ENCODE measurements around the gene SLC41A3. TPM values are rescaled to one million over a fixed set of nuclear protein-coding genes. Genes with fewer than 3 reads are reported as not detected.

Gene SLC41A3
- total RNA-seq, 4 donors from 2014 or later, result 21.8 to 31.9 (median 31.1) TPM

- TF ChIP-seq CTCF (IDR thresholded peaks at IDR 0.05; ENCODE audit: low read depth), result no peak
These were observed 832 bp downstream of the SLC41A3 start for GRCh38 chr3:126083138-126083445.

- TF ChIP-seq CTCF (IDR thresholded peaks at IDR 0.05; ENCODE audit: low read depth), result no peak
These were observed 1.4 kb downstream of the SLC41A3 start for GRCh38 chr3:126082362-126083137.

- TF ChIP-seq CTCF (IDR thresholded peaks at IDR 0.05; ENCODE audit: low read depth), result no peak
These were observed 2.1 kb downstream of the SLC41A3 start for GRCh38 chr3:126081618-126082361.

GRCh38 chr3:126080970-126081369 lies 3.0 kb downstream of the SLC41A3 start:
- TF ChIP-seq CTCF (IDR thresholded peaks at IDR 0.05; ENCODE audit: low read depth), result no peak

- no peak for TF ChIP-seq CTCF (IDR thresholded peaks at IDR 0.05; ENCODE audit: low read depth)
These were observed 5.1 kb downstream of the SLC41A3 start for GRCh38 chr3:126078866-126079265.

GRCh38 chr3:126077754-126078153 lies 6.2 kb downstream of the SLC41A3 start:
- TF ChIP-seq CTCF (IDR thresholded peaks at IDR 0.05; ENCODE audit: low read depth), result no peak

- no peak for TF ChIP-seq CTCF (IDR thresholded peaks at IDR 0.05; ENCODE audit: low read depth)
These were observed 7.8 kb downstream of the SLC41A3 start for GRCh38 chr3:126076140-126076539.

All from subcutaneous adipose tissue (tissue), 4 donors.